BLaER1 treated with 17β-estradiol and CSF1 and Interleukin-3, amounts not matched to agents 10 nM and 100 nM (cell line): ENCODE measurements around the gene RCHY1.

Source experiments
- H3K27ac ChIP-seq, 11 experiments: shearing (Covaris generic); formaldehyde crosslinking; 2 replicates each; pipeline ENCODE4 v1.8.1; 2022
- H3K27me3 ChIP-seq, 11 experiments: shearing (Covaris generic); formaldehyde crosslinking; 2 replicates each; pipeline ENCODE4 v1.8.1; 2022
- H3K36me3 ChIP-seq, 11 experiments: shearing (Covaris generic); formaldehyde crosslinking; 2 replicates each; pipeline ENCODE4 v1.8.1; 2022
- H3K4me1 ChIP-seq, 10 experiments: shearing (Covaris generic); formaldehyde crosslinking; 2 replicates each; pipeline ENCODE4 v1.8.1; 2022
- H3K4me2 ChIP-seq, 11 experiments: shearing (Covaris generic); formaldehyde crosslinking; 2 replicates each; pipeline ENCODE4 v1.8.1; 2022
- H3K4me3 ChIP-seq, 10 experiments: shearing (Covaris generic); formaldehyde crosslinking; 2 replicates each; pipeline ENCODE4 v1.8.1; 2022
- H3K9ac ChIP-seq, 11 experiments: shearing (Covaris generic); formaldehyde crosslinking; 2 replicates each; pipeline ENCODE4 v1.8.1; 2022
- H3K9me3 ChIP-seq, 11 experiments: shearing (Covaris generic); formaldehyde crosslinking; replicated peaks in 1 of 11; 2 replicates each; pipeline ENCODE4 v1.8.1; 2022
- H4K20me1 ChIP-seq, 11 experiments: shearing (Covaris generic); formaldehyde crosslinking; 2 replicates each; pipeline ENCODE4 v1.8.1; 2022
- Cebpa-rat ChIP-seq, 11 experiments: shearing (Covaris generic); IDR thresholded peaks; 2 replicates each; pipeline ENCODE4 v1.8.1; 2022

RCHY1 gene

DNA sequence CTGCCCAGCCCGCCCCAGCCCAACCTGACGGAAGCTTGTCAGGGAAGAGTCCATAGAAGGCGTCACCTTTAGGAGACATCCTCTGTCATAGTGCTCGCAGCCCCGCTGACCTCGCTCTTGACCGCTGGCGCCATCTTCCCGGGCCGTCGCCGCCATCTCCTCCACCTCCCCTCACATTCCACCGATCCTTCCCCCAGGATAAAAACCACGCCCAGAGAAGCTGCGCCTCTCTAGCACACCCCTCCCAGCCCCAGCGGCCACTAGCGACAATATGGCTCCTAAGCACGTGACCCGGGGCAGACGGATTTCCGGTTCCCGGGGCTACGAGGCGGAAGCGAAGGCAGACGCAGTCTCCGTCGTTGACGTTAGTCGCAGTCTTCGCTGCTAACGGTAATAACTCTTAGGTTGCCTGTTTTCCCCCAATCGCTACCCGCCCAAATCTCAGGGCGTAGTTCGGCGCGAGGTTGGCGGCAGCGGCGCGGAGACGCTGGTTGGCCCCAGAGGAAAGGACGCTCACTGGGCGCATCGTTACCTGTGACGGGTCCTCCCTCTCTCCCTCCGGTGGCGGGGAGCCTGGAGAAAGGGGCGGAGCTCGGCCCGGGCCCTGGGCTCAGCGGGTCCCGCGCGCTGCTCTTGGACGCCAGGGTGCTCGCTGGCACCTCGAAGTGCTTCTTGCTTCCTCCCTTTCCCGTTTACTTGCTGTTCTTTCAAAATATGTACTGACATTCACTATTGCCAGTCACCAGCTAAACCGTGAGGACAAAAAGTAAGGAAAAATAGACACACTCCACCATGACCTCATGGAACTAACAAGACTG is at the start of gene RCHY1, which contains the start of gene THAP6:
TSS of gene RCHY1 (minus strand) at position 273 of the 818 bp plus-strand sequence. CDS start at position 156, 117 bp downstream.
TSS of gene THAP6 (plus strand) at position 343 of the 818 bp plus-strand sequence. CDS start 980 bp downstream, outside the sequence.
- H3K4me1 ChIP-seq = peaks cover 29 to 53% (median 40%) of the 10 kb centered on the region in 10 experiments
- H3K4me3 ChIP-seq = peak within 1 kb of the TSS; percentile 71 to 90 (median 81)
- H3K4me2 ChIP-seq = peak within 1 kb of the TSS; percentile 86 to 98 (median 91)
- peaks cover 0 to 18% (median 0%) of the 10 kb centered on the region in 11 experiments; a peak in 2 of 22 replicates for H4K20me1 ChIP-seq
- H3K9me3 ChIP-seq = peaks cover 6 to 12% (median 11%) of the 10 kb centered on the region in 11 experiments
- peak within 1 kb of the TSS; percentile 83 to 95 (median 93) for H3K27ac ChIP-seq
- H3K27me3 ChIP-seq = no peaks in the 10 kb centered on the region
- peak within 1 kb of the TSS; percentile 81 to 95 (median 90) for H3K9ac ChIP-seq
- TF ChIP-seq Cebpa-rat (IDR thresholded peaks at IDR 0.05) = no peak
- H3K36me3 ChIP-seq = peaks cover 34 to 56% (median 39%) of the 10 kb centered on the region in 11 experiments

DNA sequence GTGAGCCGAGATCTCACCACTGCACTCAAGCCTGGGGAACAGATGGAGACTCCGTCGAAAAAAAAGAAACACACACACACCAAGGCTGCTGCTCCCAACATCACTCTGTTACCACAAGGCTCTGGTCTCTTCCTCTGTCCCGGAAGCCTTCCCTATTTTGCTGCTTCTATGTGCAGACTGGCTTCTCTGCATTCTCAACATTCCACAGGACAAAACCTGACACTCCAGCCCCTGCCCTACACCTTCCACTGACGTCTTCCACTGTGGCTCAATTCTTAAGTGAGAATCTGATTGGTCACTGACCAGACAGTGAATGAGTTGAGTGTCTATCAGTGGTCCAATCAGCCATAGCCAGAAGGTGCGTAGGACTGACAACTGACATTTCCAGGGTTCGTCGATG is 47.6 kb upstream of the RCHY1 start:
- H3K27me3 ChIP-seq = no peaks in the 10 kb centered on the region
- no peaks in the 10 kb centered on the region for H3K9me3 ChIP-seq
- H3K36me3 ChIP-seq = no peaks in the 10 kb centered on the region
- 0 out of 22 replicates have a peak overlapping the region, but pooled peaks of 1 of the 11 experiments have one; percentile 19 for H3K4me2 ChIP-seq
- H3K4me3 ChIP-seq = no peak overlapping the region
- no peak for TF ChIP-seq Cebpa-rat (IDR thresholded peaks at IDR 0.05)
- H3K27ac ChIP-seq = no peak overlapping the region
- H4K20me1 ChIP-seq = no peaks in the 10 kb centered on the region
- peaks cover 0 to 28% (median 12%) of the 10 kb centered on the region in 10 experiments; a peak in 8 of 20 replicates for H3K4me1 ChIP-seq
- H3K9ac ChIP-seq = no peak overlapping the region

DNA sequence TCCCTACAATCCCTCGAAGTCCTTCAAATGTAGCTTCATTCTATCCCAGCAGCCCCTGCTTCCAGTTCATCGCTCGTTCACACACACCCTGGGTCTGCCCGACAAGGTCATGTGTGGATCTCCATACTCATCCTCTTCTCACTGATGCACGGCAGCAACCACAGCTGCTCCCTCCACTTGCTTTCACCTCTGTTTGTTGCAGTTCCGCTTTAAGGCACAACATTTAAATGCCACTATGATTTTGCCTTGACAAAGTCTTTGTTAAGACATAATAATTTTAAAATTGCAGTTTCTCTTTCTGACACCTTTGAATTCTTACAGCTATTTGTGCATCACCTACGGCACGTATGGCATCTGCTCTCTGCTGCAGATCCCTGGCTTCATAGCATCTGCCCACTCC is 43.5 kb upstream of the RCHY1 start:
- Histone ChIP-seq H3K4me3 (no peak overlapping the region), H4K20me1 (no peaks in the 10 kb centered on the region), H3K4me1 (no peaks in the 10 kb centered on the region), H3K4me2 (no peak overlapping the region), H3K36me3 (no peaks in the 10 kb centered on the region), H3K27me3 (no peaks in the 10 kb centered on the region), H3K9ac (no peak overlapping the region), H3K9me3 (no peaks in the 10 kb centered on the region), H3K27ac (no peak overlapping the region)
- TF ChIP-seq Cebpa-rat (IDR thresholded peaks at IDR 0.05) = no peak

DNA sequence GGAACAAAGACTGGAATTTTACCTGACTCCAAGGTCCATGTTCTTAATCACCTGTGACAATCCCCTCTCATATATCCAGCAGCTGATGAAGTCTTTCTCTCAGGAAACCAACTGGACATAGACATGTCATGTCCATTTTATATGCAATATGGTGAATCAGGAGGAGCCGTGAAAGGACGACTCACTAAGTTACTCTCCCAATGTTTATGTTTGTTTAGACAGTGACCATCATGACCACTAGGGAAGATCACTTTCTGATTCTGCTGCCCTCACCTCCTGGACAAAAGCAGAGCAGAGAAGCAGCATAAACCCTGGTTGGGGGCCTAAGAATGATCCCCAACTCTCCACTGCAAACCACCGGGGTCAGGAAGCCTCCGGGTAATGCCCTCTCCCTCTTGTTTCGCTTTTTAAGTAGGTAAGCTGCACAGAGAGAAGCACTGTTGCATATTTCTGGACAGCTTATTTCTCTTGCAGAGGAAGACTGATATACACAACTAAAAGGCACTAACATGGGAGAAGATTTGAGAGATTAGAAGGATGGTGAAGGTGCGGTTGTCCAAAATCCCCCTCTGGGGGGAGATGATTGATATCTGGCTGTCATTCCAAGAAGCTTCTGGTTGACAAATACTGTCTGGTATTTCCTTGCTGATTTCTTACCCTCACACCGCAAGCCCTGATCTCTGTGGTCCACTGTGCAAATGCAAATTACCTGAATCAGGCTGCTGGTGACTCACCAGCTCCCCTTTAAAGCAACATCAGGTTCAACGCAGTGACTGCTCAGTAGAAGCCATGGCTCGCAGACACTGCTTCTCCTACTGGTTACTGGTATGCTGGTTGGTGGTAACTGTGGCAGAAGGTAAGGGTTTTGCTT is 41.3 kb upstream of the RCHY1 start, which contains the start of gene ODAPH:
TSS of gene ODAPH (plus strand) at position 773 of the 871 bp plus-strand sequence. CDS start at position 790, 17 bp downstream.
- Histone ChIP-seq H3K4me2 (no peak within 1 kb of the TSS), H3K27me3 (no peaks in the 10 kb centered on the region), H3K4me3 (no peak within 1 kb of the TSS), H4K20me1 (no peaks in the 10 kb centered on the region), H3K36me3 (no peaks in the 10 kb centered on the region), H3K27ac (no peak within 1 kb of the TSS), H3K9me3 (no peaks in the 10 kb centered on the region), H3K4me1 (no peaks in the 10 kb centered on the region), H3K9ac (no peak within 1 kb of the TSS)
- no peak for TF ChIP-seq Cebpa-rat (IDR thresholded peaks at IDR 0.05)

DNA sequence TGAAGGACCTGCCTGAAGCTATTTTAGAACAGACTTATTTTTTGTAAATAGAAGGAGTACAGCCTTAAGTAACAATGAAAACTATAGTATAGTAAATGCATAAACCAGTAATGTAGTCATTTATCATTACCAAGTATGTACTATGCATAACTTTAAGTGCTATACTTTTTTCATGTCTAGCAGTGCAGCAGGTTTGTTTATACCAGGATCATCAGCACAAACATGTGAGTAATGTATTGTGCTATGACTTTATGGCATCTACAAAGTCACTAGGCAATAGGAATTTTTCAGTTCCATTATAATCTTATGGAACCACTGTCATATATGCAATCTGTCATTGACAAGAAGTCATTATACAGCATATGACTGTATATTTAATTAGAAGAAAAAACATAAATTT is 38.2 kb upstream of the RCHY1 start:
- TF ChIP-seq Cebpa-rat (IDR thresholded peaks at IDR 0.05) = no peak
- no peaks in the 10 kb centered on the region for H4K20me1 ChIP-seq
- H3K4me1 ChIP-seq = peaks cover 0 to 9% (median 5%) of the 10 kb centered on the region in 10 experiments; a peak in 11 of 20 replicates
- no peaks in the 10 kb centered on the region for H3K27me3 ChIP-seq
- no peaks in the 10 kb centered on the region for H3K9me3 ChIP-seq
- no peak overlapping the region for H3K9ac ChIP-seq
- H3K36me3 ChIP-seq = no peaks in the 10 kb centered on the region
- no peak overlapping the region for H3K4me2 ChIP-seq
- no peak overlapping the region for H3K4me3 ChIP-seq
- H3K27ac ChIP-seq = no peak overlapping the region

DNA sequence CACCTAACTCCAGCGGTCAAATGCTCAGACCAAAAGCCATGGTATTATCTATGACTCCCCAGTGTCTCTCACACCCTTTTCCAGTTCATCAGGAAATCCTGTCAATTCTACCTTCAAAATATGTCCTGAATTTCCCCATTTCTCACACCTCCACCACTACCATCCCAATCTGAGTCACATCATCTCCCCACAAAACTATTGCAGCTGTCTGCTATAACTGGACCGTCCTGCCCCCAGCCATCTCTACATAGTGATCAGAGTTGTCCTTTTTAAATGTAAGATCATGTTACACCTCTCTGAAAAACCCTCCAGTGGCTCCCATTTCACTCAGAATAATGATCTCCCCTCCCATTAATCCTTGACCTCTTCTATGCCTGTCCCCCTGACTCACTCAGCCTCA is 34.8 kb upstream of the RCHY1 start:
- H3K9me3 ChIP-seq = no peaks in the 10 kb centered on the region

DNA sequence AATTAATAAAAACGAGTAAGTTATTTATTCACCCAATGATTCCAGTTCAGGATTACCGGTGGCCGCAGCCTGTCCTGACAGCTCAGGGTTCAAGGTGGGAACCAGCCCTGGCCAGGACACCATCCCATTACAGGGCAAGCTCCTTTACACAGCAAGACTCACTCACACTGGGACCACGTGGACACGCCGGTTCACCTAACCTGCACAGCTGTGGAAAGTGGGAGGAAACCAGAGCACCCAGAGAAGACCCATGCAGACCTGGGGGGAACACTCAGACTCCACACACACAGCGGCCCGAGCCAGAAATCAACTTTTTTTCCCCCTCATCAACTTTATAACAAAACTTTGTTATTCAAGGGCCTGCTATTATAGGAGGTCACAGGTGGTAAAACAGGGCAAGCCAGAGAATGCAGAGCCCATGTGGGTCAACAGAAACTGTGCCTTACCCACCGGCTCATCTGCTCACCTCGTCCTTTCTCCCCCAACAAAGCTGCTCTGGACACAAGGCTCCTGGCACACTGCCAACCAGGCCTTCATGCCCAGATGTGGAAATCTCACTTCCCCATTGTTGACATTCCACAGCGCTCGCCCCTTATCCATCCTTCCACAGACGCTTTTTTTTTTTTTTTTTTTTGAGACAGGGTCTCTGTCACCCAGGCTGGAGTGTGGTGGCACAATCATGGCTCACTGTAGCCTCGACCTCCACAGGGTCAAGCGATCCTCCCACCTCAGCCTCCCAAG is 33.6 kb upstream of the RCHY1 start:
- Histone ChIP-seq H3K36me3 (peaks cover 0 to 29% (median 17%) of the 10 kb centered on the region in 11 experiments; a peak in 16 of 22 replicates), H3K4me1 (peaks cover 0 to 9% (median 5%) of the 10 kb centered on the region in 10 experiments; a peak in 11 of 20 replicates), H4K20me1 (no peaks in the 10 kb centered on the region), H3K27me3 (no peaks in the 10 kb centered on the region), H3K9me3 (no peaks in the 10 kb centered on the region), H3K27ac (no peak overlapping the region), H3K4me3 (no peak overlapping the region), H3K9ac (no peak overlapping the region), H3K4me2 (peak overlapping the region in 4 of 11 experiments; percentile 0 to 37 (median 18); a peak in 7 of 22 replicates)
- no peak for TF ChIP-seq Cebpa-rat (IDR thresholded peaks at IDR 0.05)

More for the DNA sequence above, 34.8 kb upstream of the RCHY1 start:
- Histone ChIP-seq H3K9ac (no peak overlapping the region), H3K36me3 (peaks cover 0 to 19% (median 13%) of the 10 kb centered on the region in 11 experiments; a peak in 16 of 22 replicates), H3K27ac (no peak overlapping the region), H3K4me1 (peaks cover 0 to 9% (median 5%) of the 10 kb centered on the region in 10 experiments; a peak in 11 of 20 replicates), H3K4me3 (no peak overlapping the region), H4K20me1 (no peaks in the 10 kb centered on the region), H3K4me2 (no peak overlapping the region), H3K27me3 (no peaks in the 10 kb centered on the region)
- no peak for TF ChIP-seq Cebpa-rat (IDR thresholded peaks at IDR 0.05)

DNA sequence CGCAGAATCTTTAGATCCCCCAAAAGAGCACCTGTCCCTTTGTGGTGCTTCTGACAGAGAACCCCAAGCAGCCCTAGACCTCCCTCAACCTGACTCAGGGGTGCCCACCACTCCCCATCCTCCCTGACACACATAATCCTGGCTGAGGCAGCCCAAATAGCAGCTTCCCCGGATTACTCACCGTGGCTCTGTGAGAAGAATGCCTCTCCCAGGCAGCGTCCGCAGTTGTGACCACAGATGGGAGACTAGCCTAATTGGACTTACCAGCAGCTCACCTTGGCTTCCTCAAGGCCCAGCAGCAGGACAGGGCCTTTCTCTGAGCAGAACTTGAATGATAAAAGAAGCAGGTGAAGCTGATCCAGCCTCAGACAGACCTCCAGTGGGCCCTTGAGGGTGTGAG is 31.3 kb upstream of the RCHY1 start:
- Histone ChIP-seq H3K27ac (no peak overlapping the region), H3K36me3 (peaks cover 5 to 42% (median 21%) of the 10 kb centered on the region in 11 experiments; a peak in 17 of 22 replicates), H3K9me3 (no peaks in the 10 kb centered on the region), H3K27me3 (no peaks in the 10 kb centered on the region), H3K4me1 (peaks cover 0 to 9% (median 5%) of the 10 kb centered on the region in 10 experiments; a peak in 11 of 20 replicates), H3K4me3 (no peak overlapping the region), H3K4me2 (no peak overlapping the region), H4K20me1 (no peaks in the 10 kb centered on the region), H3K9ac (no peak overlapping the region)
- no peak for TF ChIP-seq Cebpa-rat (IDR thresholded peaks at IDR 0.05)
